Stimulated activated CD8-positive, alpha-beta memory T cell treated with anti-CD3 and anti-CD28 coated beads, Interleukin-4, amount 100 ng/mL, for 4 hours (primary cell): ENCODE data around the gene KLHL29.

Source experiments
- DNase-seq, 2 donors: peaks; one replicate each; pipeline ENCODE4 v3.0.0-alpha.2; 2020; ENCODE audit warnings: low read depth in 2 of 2, low spot score in 1 of 2

KLHL29 gene

GRCh38 chr2:23690421-23691105 is 305.6 kb downstream of the KLHL29 start:
- DNase-seq, result no peak

- no peak for DNase-seq
These were observed 306.1 kb downstream of the KLHL29 start for GRCh38 chr2:23691106-23691470.

- no peak for DNase-seq
These were observed 306.6 kb downstream of the KLHL29 start for GRCh38 chr2:23691565-23691964.

- no peak for DNase-seq
These were observed 307.3 kb downstream of the KLHL29 start for GRCh38 chr2:23692263-23692662.

GRCh38 chr2:23692851-23693605 is 308.0 kb downstream of the KLHL29 start:
- DNase-seq, result no peak

GRCh38 chr2:23693606-23693951 is 308.6 kb downstream of the KLHL29 start:
- no peak for DNase-seq

GRCh38 chr2:23694058-23695045 is 309.4 kb downstream of the KLHL29 start:
- no peak for DNase-seq

- DNase-seq, result no peak
These were observed 310.4 kb downstream of the KLHL29 start for GRCh38 chr2:23695214-23695889.

GRCh38 chr2:23695890-23696751 is 311.1 kb downstream of the KLHL29 start:
- no peak for DNase-seq

GRCh38 chr2:23696752-23697045 is 311.7 kb downstream of the KLHL29 start:
- DNase-seq, result no peak

- no peak for DNase-seq
These were observed 312.5 kb downstream of the KLHL29 start for GRCh38 chr2:23697256-23698075.

GRCh38 chr2:23698116-23698693 is 313.2 kb downstream of the KLHL29 start:
- no peak for DNase-seq

- DNase-seq, result no peak
These were observed 314.0 kb downstream of the KLHL29 start for GRCh38 chr2:23698721-23699579.

GRCh38 chr2:23699580-23699925 is 314.6 kb downstream of the KLHL29 start:
- DNase-seq, result no peak

GRCh38 chr2:23700627-23701026 is 315.6 kb downstream of the KLHL29 start:
- DNase-seq, result no peak

- DNase-seq, result no peak
These were observed 318.1 kb downstream of the KLHL29 start for GRCh38 chr2:23703037-23703582.

GRCh38 chr2:23703583-23704385 is 318.8 kb downstream of the KLHL29 start:
- no peak for DNase-seq
